Measurements from ENCODE around the gene CLTB.

CLTB gene

GRCh38 chr5:176381423-176381822 is 34.9 kb downstream of the CLTB start:
- peaks cover 73% of the 10 kb centered on the region for H3K36me3 ChIP-seq (ENCODE audit: control insufficient read depth, low read length)
- peaks cover 20% of the 10 kb centered on the region for H3K79me2 ChIP-seq (ENCODE audit: control insufficient read depth, low read length)
- H3K9me2 ChIP-seq (replicated peaks; ENCODE audit: control insufficient read depth, low read length): no peaks in the 10 kb centered on the region
- TF ChIP-seq, protein P1, sequence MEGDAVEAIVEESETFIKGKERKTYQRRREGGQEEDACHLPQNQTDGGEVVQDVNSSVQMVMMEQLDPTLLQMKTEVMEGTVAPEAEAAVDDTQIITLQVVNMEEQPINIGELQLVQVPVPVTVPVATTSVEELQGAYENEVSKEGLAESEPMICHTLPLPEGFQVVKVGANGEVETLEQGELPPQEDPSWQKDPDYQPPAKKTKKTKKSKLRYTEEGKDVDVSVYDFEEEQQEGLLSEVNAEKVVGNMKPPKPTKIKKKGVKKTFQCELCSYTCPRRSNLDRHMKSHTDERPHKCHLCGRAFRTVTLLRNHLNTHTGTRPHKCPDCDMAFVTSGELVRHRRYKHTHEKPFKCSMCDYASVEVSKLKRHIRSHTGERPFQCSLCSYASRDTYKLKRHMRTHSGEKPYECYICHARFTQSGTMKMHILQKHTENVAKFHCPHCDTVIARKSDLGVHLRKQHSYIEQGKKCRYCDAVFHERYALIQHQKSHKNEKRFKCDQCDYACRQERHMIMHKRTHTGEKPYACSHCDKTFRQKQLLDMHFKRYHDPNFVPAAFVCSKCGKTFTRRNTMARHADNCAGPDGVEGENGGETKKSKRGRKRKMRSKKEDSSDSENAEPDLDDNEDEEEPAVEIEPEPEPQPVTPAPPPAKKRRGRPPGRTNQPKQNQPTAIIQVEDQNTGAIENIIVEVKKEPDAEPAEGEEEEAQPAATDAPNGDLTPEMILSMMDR (IDR thresholded peaks at IDR 0.05; ENCODE audit: low read depth, low read length, poor library complexity, severe bottlenecking): no peak
- no peak for TF ChIP-seq EZH2phosphoT487 (IDR thresholded peaks at IDR 0.05; ENCODE audit: borderline replicate concordance, low read length)
- H3K4me2 ChIP-seq (ENCODE audit: low read length): no peak overlapping the region
- peaks cover 3% of the 10 kb centered on the region for H3K4me1 ChIP-seq (ENCODE audit: control insufficient read depth, low read length)
- peaks cover 10% of the 10 kb centered on the region; the same call in 1 of the 2 replicates for H4K20me1 ChIP-seq (ENCODE audit: control insufficient read depth, insufficient read depth, low read depth, low read length)
- no peaks in the 10 kb centered on the region for H3K27me3 ChIP-seq (ENCODE audit: control insufficient read depth, low read length)
- H3K27ac ChIP-seq (ENCODE audit: low read depth, low read length): no peak overlapping the region
- H3K4me3 ChIP-seq (ENCODE audit: low read length): no peak overlapping the region
- peaks cover 18% of the 10 kb centered on the region; the same call in 1 of the 2 replicates for H3F3A ChIP-seq (ENCODE audit: control insufficient read depth, insufficient read depth)
- H3K9me3 ChIP-seq (ENCODE audit: control insufficient read depth, insufficient read depth, low read length): no peaks in the 10 kb centered on the region

- H3K27ac ChIP-seq (ENCODE audit: low read depth, low read length): no peak overlapping the region
- H3K4me3 ChIP-seq (ENCODE audit: low read length): no peak overlapping the region
- TF ChIP-seq, protein P1 (IDR thresholded peaks at IDR 0.05; ENCODE audit: low read depth, low read length, poor library complexity, severe bottlenecking): no peak
- H3F3A ChIP-seq (ENCODE audit: control insufficient read depth, insufficient read depth): peaks cover 16% of the 10 kb centered on the region; the same call in 1 of the 2 replicates
- no peaks in the 10 kb centered on the region for H3K27me3 ChIP-seq (ENCODE audit: control insufficient read depth, low read length)
- no peaks in the 10 kb centered on the region for H3K9me3 ChIP-seq (ENCODE audit: control insufficient read depth, insufficient read depth, low read length)
- H3K36me3 ChIP-seq (ENCODE audit: control insufficient read depth, low read length): peaks cover 58% of the 10 kb centered on the region
- H3K4me2 ChIP-seq (ENCODE audit: low read length): no peak overlapping the region
- H3K79me2 ChIP-seq (ENCODE audit: control insufficient read depth, low read length): peaks cover 5% of the 10 kb centered on the region
- 0 out of 2 replicates have a peak, but pooled peaks cover 2% of the 10 kb centered on the region for H4K20me1 ChIP-seq (ENCODE audit: control insufficient read depth, insufficient read depth, low read depth, low read length)
- no peaks in the 10 kb centered on the region for H3K9me2 ChIP-seq (replicated peaks; ENCODE audit: control insufficient read depth, low read length)
- H3K4me1 ChIP-seq (ENCODE audit: control insufficient read depth, low read length): no peaks in the 10 kb centered on the region
These were observed 36.5 kb downstream of the CLTB start for GRCh38 chr5:176379881-176380280.

DNA sequence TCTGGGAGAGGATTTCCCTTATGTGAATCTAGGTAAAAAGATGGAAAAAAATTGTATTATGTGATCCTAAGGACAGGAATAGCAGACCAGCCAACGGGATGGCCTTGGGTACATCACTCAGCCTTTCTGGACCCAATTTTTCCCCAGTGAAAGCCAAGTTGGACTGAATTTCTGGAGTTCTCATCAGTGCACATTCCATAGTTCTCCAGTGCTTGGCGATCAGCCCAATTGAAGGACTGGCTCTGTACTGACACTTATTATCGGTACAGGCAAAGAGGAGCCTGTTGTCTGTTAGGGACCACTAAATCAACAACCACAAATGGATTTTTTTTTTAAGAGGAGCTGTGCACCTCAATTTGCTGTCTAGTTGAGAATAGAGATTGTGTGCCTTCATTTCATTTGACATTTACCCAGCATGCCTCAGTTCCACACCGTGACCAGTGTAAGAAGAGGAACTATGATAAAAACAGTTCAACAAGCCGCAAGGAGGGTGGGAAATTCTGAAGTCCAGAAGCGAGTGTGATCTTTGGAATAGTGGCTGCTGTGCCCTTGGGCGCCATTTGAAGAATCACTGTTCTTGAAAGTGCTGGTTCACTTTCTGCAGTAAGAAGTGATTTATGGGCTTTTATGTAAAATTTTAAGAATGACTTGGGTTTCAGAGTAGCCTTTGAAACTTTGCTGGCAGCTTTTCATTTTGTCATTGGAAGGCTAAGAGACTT is 43.1 kb downstream of the CLTB start:
- Histone ChIP-seq H3K4me3 (ENCODE audit: low read length) (no peak overlapping the region), H3K9me3 (ENCODE audit: control insufficient read depth, insufficient read depth, low read length) (no peaks in the 10 kb centered on the region), H3K79me2 (ENCODE audit: control insufficient read depth, low read length) (no peaks in the 10 kb centered on the region), H3K36me3 (ENCODE audit: control insufficient read depth, low read length) (peaks cover 3% of the 10 kb centered on the region; the same call in 1 of the 2 replicates), H3K27ac (ENCODE audit: low read depth, low read length) (no peak overlapping the region), H3F3A (ENCODE audit: control insufficient read depth, insufficient read depth) (no peaks in the 10 kb centered on the region), H3K27me3 (ENCODE audit: control insufficient read depth, low read length) (no peaks in the 10 kb centered on the region), H3K4me2 (ENCODE audit: low read length) (no peak overlapping the region), H4K20me1 (ENCODE audit: control insufficient read depth, insufficient read depth, low read depth, low read length) (no peaks in the 10 kb centered on the region), H3K4me1 (ENCODE audit: control insufficient read depth, low read length) (peaks cover 7% of the 10 kb centered on the region), H3K9me2 (replicated peaks; ENCODE audit: control insufficient read depth, low read length) (no peaks in the 10 kb centered on the region)
- TF ChIP-seq EZH2phosphoT487 (IDR thresholded peaks at IDR 0.05; ENCODE audit: borderline replicate concordance, low read length): no peak
- TF ChIP-seq, protein P1 (IDR thresholded peaks at IDR 0.05; ENCODE audit: low read depth, low read length, poor library complexity, severe bottlenecking): no peak
